CD8-positive, alpha-beta memory T cell (primary cell): Measurements from ENCODE around the gene ADNP2. TPM values are rescaled to one million over a fixed set of nuclear protein-coding genes. Genes with fewer than 3 reads are reported as not detected.

Experiments used
- CTCF ChIA-PET: fragments of 350-600 bp; sonication (Branson Sonifier 250); formaldehyde crosslinking; loops from one replicate; lab custom pipeline; 2021; ENCODE audit warnings: antibody characterized with exemption; lab: Charles Lee
- POLR2A ChIA-PET: fragments of 350-600 bp; sonication (Branson Sonifier 250); formaldehyde crosslinking; loops from one replicate; lab custom pipeline; 2021; ENCODE audit warnings: antibody characterized with exemption; lab: Charles Lee
- DNase-seq, 5 donors: peaks; one replicate each; pipeline versions ENCODE4 v3.0.0 to v3.0.0-alpha.2; 2020 to 2022; ENCODE audit warnings: mixed read lengths in 1 of 5
- H3K27ac ChIP-seq: one replicate; pipeline ENCODE4 v1.7.0; 2013; ENCODE audit warnings: low read depth, mild to moderate bottlenecking, low read length, moderate library complexity
- H3K27me3 ChIP-seq: 2 replicates; pipeline ENCODE4 v1.7.0; 2013; ENCODE audit warnings: low read length, mild to moderate bottlenecking; ENCODE audit not compliant: insufficient read depth, poor library complexity, severe bottlenecking
- H3K36me3 ChIP-seq: 2 replicates; pipeline ENCODE4 v1.7.0; 2013; ENCODE audit warnings: mild to moderate bottlenecking, low read length, moderate library complexity; ENCODE audit not compliant: insufficient read depth
- H3K4me1 ChIP-seq: 2 replicates; pipeline ENCODE4 v1.7.0; 2013; ENCODE audit warnings: mild to moderate bottlenecking, low read length, moderate library complexity; ENCODE audit not compliant: insufficient read depth
- H3K4me3 ChIP-seq: 2 replicates; pipeline ENCODE4 v1.7.0; 2013; ENCODE audit warnings: mild to moderate bottlenecking, low read length
- H3K9me3 ChIP-seq: 2 replicates; pipeline ENCODE4 v1.7.0; 2013; ENCODE audit warnings: mild to moderate bottlenecking, low read length
- H3K27ac Mint-ChIP-seq, 8 donors: one replicate each; pipeline ENCODE4 v1.8.0; 2020 to 2021; ENCODE audit warnings: mixed read lengths in 8 of 8, mild to moderate bottlenecking in 6 of 8, inconsistent platforms in 3 of 8, moderate library complexity in 3 of 8
- H3K27me3 Mint-ChIP-seq, 2 donors: one replicate each; pipeline ENCODE4 v1.8.0; 2020 to 2021; ENCODE audit warnings: mixed read lengths in 2 of 2, mild to moderate bottlenecking in 1 of 2, moderate library complexity in 1 of 2
- H3K36me3 Mint-ChIP-seq, 3 donors: one replicate each; pipeline ENCODE4 v1.8.0; 2020 to 2021; ENCODE audit warnings: mixed read lengths in 3 of 3, inconsistent platforms in 1 of 3, mild to moderate bottlenecking in 1 of 3
- H3K4me1 Mint-ChIP-seq, 3 donors: one replicate each; pipeline ENCODE4 v1.8.0; 2020 to 2021; ENCODE audit warnings: mixed read lengths in 3 of 3, inconsistent platforms in 1 of 3, mild to moderate bottlenecking in 1 of 3
- H3K4me3 Mint-ChIP-seq, 7 donors: one replicate each; pipeline ENCODE4 v1.8.0; 2020 to 2021; ENCODE audit warnings: mixed read lengths in 7 of 7, mild to moderate bottlenecking in 6 of 7, moderate library complexity in 4 of 7, inconsistent platforms in 2 of 7
- H3K9me3 Mint-ChIP-seq, 5 donors: one replicate each; pipeline ENCODE4 v1.8.0; 2020 to 2022; ENCODE audit warnings: mixed read lengths in 5 of 5, mild to moderate bottlenecking in 3 of 5, moderate library complexity in 2 of 5, inconsistent platforms in 1 of 5
- polyA plus RNA-seq: library from polyadenylated mRNA; unstranded; fragments of 300-500 nt; fragmentation: Illumina TruSeq; gene quantifications from one replicate; pipeline ENCODE4 v1.2.3, GENCODE V29; 2021
- total RNA-seq, 2 experiments: library from RNA; stranded (reverse); gene quantifications; one replicate each; pipeline ENCODE4 v1.2.3, GENCODE V29; 2021

The ADNP2 gene
- total and polyA plus RNA-seq, 3 experiments from 2014 or later: 9.8 to 18.9 (median 18.5) TPM

- Mint-ChIP-seq H3K27me3 (no peaks in the 10 kb centered on the region), H3K36me3 (peaks cover 29 to 76% (median 35%) of the 10 kb centered on the region in 3 donors), H3K4me1 (peaks cover 0 to 3% (median 2%) of the 10 kb centered on the region in 3 donors), H3K4me3 (no peak overlapping the region), H3K9me3 (no peaks in the 10 kb centered on the region), H3K27ac (no peak overlapping the region)
- ChIA-PET POLR2A (no interaction called here), CTCF (no interaction called here)
- Histone ChIP-seq H3K4me1 (no peaks in the 10 kb centered on the region), H3K4me3 (no peak overlapping the region), H3K27ac (no peak overlapping the region), H3K36me3 (peaks cover 25% of the 10 kb centered on the region), H3K27me3 (no peaks in the 10 kb centered on the region), H3K9me3 (no peaks in the 10 kb centered on the region)
- DNase-seq: no peak
Measured at GRCh38 chr18:80137976-80138375, 28.9 kb downstream of the ADNP2 start.

GRCh38 chr18:80140455-80140985, 31.5 kb downstream of the ADNP2 start:
- Histone ChIP-seq H3K27me3 (no peaks in the 10 kb centered on the region), H3K27ac (no peak overlapping the region), H3K4me3 (no peak overlapping the region), H3K36me3 (peaks cover 9% of the 10 kb centered on the region), H3K4me1 (no peaks in the 10 kb centered on the region), H3K9me3 (no peaks in the 10 kb centered on the region)
- Mint-ChIP-seq H3K27ac (peak overlapping the region in 1 of 8 donors; percentile 22), H3K4me1 (no peaks in the 10 kb centered on the region), H3K36me3 (peaks cover 26 to 50% (median 29%) of the 10 kb centered on the region in 3 donors), H3K27me3 (no peaks in the 10 kb centered on the region), H3K4me3 (no peak overlapping the region), H3K9me3 (no peaks in the 10 kb centered on the region)
- CTCF ChIA-PET: no interaction called here
- POLR2A ChIA-PET: no interaction called here
- no peak for DNase-seq

GRCh38 chr18:80143881-80144280, 34.8 kb downstream of the ADNP2 start:
- H3K9me3 Mint-ChIP-seq: no peaks in the 10 kb centered on the region
- no peak for DNase-seq
- no peak overlapping the region for H3K27ac ChIP-seq
- H3K4me1 ChIP-seq: no peaks in the 10 kb centered on the region
- H3K36me3 Mint-ChIP-seq: peaks cover 7 to 19% (median 10%) of the 10 kb centered on the region in 3 donors
- no peak overlapping the region for H3K27ac Mint-ChIP-seq
- H3K27me3 Mint-ChIP-seq: peaks cover 2 to 8% of the 10 kb centered on the region in 2 donors
- ChIA-PET POLR2A (interaction anchor here (0.6 kb wide), 1 partner anchor 35 kb away, joined by 3 read pairs; the partner anchor contains the start of gene ADNP2), CTCF (interaction anchor here (0.9 kb wide), 1 partner anchor 14 kb away, joined by 4 read pairs; no protein-coding TSS in a partner anchor)
- peaks cover 10 to 21% (median 17%) of the 10 kb centered on the region in 3 donors for H3K4me1 Mint-ChIP-seq
- no peaks in the 10 kb centered on the region for H3K9me3 ChIP-seq
- H3K4me3 Mint-ChIP-seq: no peak overlapping the region
- H3K27me3 ChIP-seq: no peaks in the 10 kb centered on the region
- H3K36me3 ChIP-seq: peaks cover under 1% of the 10 kb centered on the region
- H3K4me3 ChIP-seq: no peak overlapping the region

GRCh38 chr18:80145196-80145804, 36.2 kb downstream of the ADNP2 start:
- H3K36me3 Mint-ChIP-seq: peaks cover 4 to 12% (median 5%) of the 10 kb centered on the region in 3 donors
- Histone ChIP-seq H3K4me1 (no peaks in the 10 kb centered on the region), H3K9me3 (no peaks in the 10 kb centered on the region), H3K36me3 (no peaks in the 10 kb centered on the region), H3K27me3 (no peaks in the 10 kb centered on the region), H3K27ac (no peak overlapping the region), H3K4me3 (no peak overlapping the region)
- H3K9me3 Mint-ChIP-seq: no peaks in the 10 kb centered on the region
- H3K4me1 Mint-ChIP-seq: peaks cover 10 to 25% (median 17%) of the 10 kb centered on the region in 3 donors
- H3K27ac Mint-ChIP-seq: no peak overlapping the region
- peaks cover 4 to 19% of the 10 kb centered on the region in 2 donors for H3K27me3 Mint-ChIP-seq
- POLR2A ChIA-PET: no interaction called here
- DNase-seq: no peak
- CTCF ChIA-PET: interaction anchor here (4.0 kb wide), 1 partner anchor 13 kb away, joined by 17 read pairs; no protein-coding TSS in a partner anchor
- no peak overlapping the region for H3K4me3 Mint-ChIP-seq

- H3K4me1 Mint-ChIP-seq: peaks cover 10 to 25% (median 17%) of the 10 kb centered on the region in 3 donors
- H3K4me3 ChIP-seq: peak overlapping the region; percentile 68
- H3K27ac ChIP-seq: no peak overlapping the region
- ChIA-PET POLR2A (no interaction called here), CTCF (interaction anchor here (4.0 kb wide), 1 partner anchor 11 kb away, joined by 17 read pairs; no protein-coding TSS in a partner anchor)
- H3K27me3 ChIP-seq: no peaks in the 10 kb centered on the region
- H3K4me1 ChIP-seq: no peaks in the 10 kb centered on the region
- peak overlapping the region in 3 of 8 donors; percentile 29 to 54 (median 40) for H3K27ac Mint-ChIP-seq
- peaks cover 4 to 21% of the 10 kb centered on the region in 2 donors for H3K27me3 Mint-ChIP-seq
- H3K9me3 ChIP-seq: no peaks in the 10 kb centered on the region
- peaks cover 0 to 6% (median 0%) of the 10 kb centered on the region in 3 donors for H3K36me3 Mint-ChIP-seq
- DNase-seq: no peak
- H3K4me3 Mint-ChIP-seq: peak overlapping the region; percentile 36 to 87 (median 69)
- H3K9me3 Mint-ChIP-seq: no peaks in the 10 kb centered on the region
- H3K36me3 ChIP-seq: no peaks in the 10 kb centered on the region
Measured at GRCh38 chr18:80147037-80147417, 38.0 kb downstream of the ADNP2 start.

GRCh38 chr18:80147418-80148325, 38.6 kb downstream of the ADNP2 start:
- Mint-ChIP-seq H3K27ac (peak overlapping the region in 5 of 8 donors; percentile 7 to 83 (median 52)), H3K27me3 (peaks cover 4 to 21% of the 10 kb centered on the region in 2 donors), H3K36me3 (peaks cover 0 to 6% (median 0%) of the 10 kb centered on the region in 3 donors), H3K4me3 (peak overlapping the region; percentile 69 to 87 (median 82)), H3K4me1 (peaks cover 10 to 25% (median 17%) of the 10 kb centered on the region in 3 donors), H3K9me3 (no peaks in the 10 kb centered on the region)
- CTCF ChIA-PET: interaction anchor here (1.2 to 4.0 kb wide), 2 partner anchors 11 to 14 kb away, joined by 3 to 17 read pairs; no protein-coding TSS in a partner anchor
- H3K9me3 ChIP-seq: no peaks in the 10 kb centered on the region
- peak; percentile 52 to 84 (median 62) for DNase-seq
- H3K27me3 ChIP-seq: no peaks in the 10 kb centered on the region
- H3K27ac ChIP-seq: no peak overlapping the region
- peak overlapping the region; percentile 68 for H3K4me3 ChIP-seq
- no peaks in the 10 kb centered on the region for H3K4me1 ChIP-seq
- POLR2A ChIA-PET: no interaction called here
- no peaks in the 10 kb centered on the region for H3K36me3 ChIP-seq

- Histone ChIP-seq H3K4me1 (no peaks in the 10 kb centered on the region), H3K36me3 (no peaks in the 10 kb centered on the region), H3K27ac (no peak overlapping the region), H3K9me3 (no peaks in the 10 kb centered on the region), H3K4me3 (peak overlapping the region; percentile 68), H3K27me3 (no peaks in the 10 kb centered on the region)
- ChIA-PET CTCF (interaction anchor here (1.2 to 4.0 kb wide), 2 partner anchors 10 to 13 kb away, joined by 3 to 17 read pairs; no protein-coding TSS in a partner anchor), POLR2A (no interaction called here)
- no peaks in the 10 kb centered on the region for H3K9me3 Mint-ChIP-seq
- peak overlapping the region in 2 of 8 donors; percentile 52 to 83 for H3K27ac Mint-ChIP-seq
- H3K36me3 Mint-ChIP-seq: peaks cover 0 to 6% (median 0%) of the 10 kb centered on the region in 3 donors
- H3K27me3 Mint-ChIP-seq: peaks cover 4 to 21% of the 10 kb centered on the region in 2 donors
- H3K4me3 Mint-ChIP-seq: peak overlapping the region; percentile 58 to 87 (median 80)
- DNase-seq: no peak
- H3K4me1 Mint-ChIP-seq: peaks cover 10 to 25% (median 17%) of the 10 kb centered on the region in 3 donors
Measured at GRCh38 chr18:80148326-80149199, 39.5 kb downstream of the ADNP2 start.
